ENCODE results near the gene ST8SIA6. TPM values are rescaled to one million over a fixed set of nuclear protein-coding genes. Genes with fewer than 3 reads are reported as not detected.

The ST8SIA6 gene
- total and polyA plus RNA-seq, 2 of the 8 experiments (the other 6 are each of a cell fraction or from before 2014, with no cell fraction given), result 0.70 to 1.1 TPM

- no peak overlapping the region for H2BK15ac ChIP-seq (ENCODE audit: low read length)
- H3K9me3 ChIP-seq (ENCODE audit: insufficient read depth in 2 of 2, low read depth in 1 of 2, low read length in 1 of 2), result 0 out of 4 replicates have a peak, but pooled peaks cover 0 to 2% of the 10 kb centered on the region in 2 experiments
- no peak overlapping the region for H2BK20ac ChIP-seq (ENCODE audit: low read length)
- H2BK5ac ChIP-seq (ENCODE audit: low read depth, low read length), result no peak overlapping the region
- H3K18ac ChIP-seq (ENCODE audit: extremely low read depth, low read length), result no peak overlapping the region
- H2AK5ac ChIP-seq (ENCODE audit: low read depth, low read length), result no peak overlapping the region
- no peaks in the 10 kb centered on the region for H3K4me1 ChIP-seq (replicated peaks in 1 of 4; ENCODE audit: control insufficient read depth in 3 of 4, insufficient read depth in 4 of 4, low read length in 3 of 4)
- no peak overlapping the region for H3K56ac ChIP-seq (replicated peaks; ENCODE audit: insufficient read length, low read depth, low read length)
- no peak overlapping the region for H2BK120ac ChIP-seq (replicated peaks; ENCODE audit: low read depth, low read length)
- no peaks in the 10 kb centered on the region for H3K23me2 ChIP-seq (ENCODE audit: low read depth, low read length)
- H4K91ac ChIP-seq (replicated peaks; ENCODE audit: insufficient read length, low read length), result no peak overlapping the region
- H3K27me3 ChIP-seq (replicated peaks in 1 of 4; ENCODE audit: control insufficient read depth in 3 of 4, extremely low read depth in 1 of 4, insufficient read depth in 3 of 4, low read length in 3 of 4), result peaks cover 0 to 1% (median 0%) of the 10 kb centered on the region in 4 experiments; a peak in 1 of 7 replicates
- no peak overlapping the region for H4K8ac ChIP-seq (ENCODE audit: extremely low read depth, insufficient read depth, low read length)
- WGBS, 2 experiments (ENCODE audit: extremely low coverage in 1 of 2, insufficient coverage in 1 of 2, insufficient read length in 1 of 2, insufficient replicate concordance in 2 of 2, low coverage in 1 of 2, low lambda C conversion rate in 2 of 2, missing lambda C conversion rate in 1 of 2), result 82% methylated on average over 1 of the region's 1 CpG; no CpG with 5 or more reads in 1 of the 2 experiments
- H4K20me1 ChIP-seq (replicated peaks in 1 of 2; ENCODE audit: control insufficient read depth in 1 of 2, insufficient read depth in 2 of 2, low read length in 2 of 2), result no peaks in the 10 kb centered on the region
- no peak overlapping the region for H3K9ac ChIP-seq (replicated peaks in 1 of 4; ENCODE audit: extremely low read depth in 1 of 4, low read depth in 3 of 4, low read length in 3 of 4)
- H3K79me1 ChIP-seq (ENCODE audit: low read depth, low read length), result no peaks in the 10 kb centered on the region
- ChIA-PET POLR2A (ENCODE audit: partially characterized antibody) (no interaction called here), CTCF (ENCODE audit: partially characterized antibody) (interaction anchor here (0.6 to 7.6 kb wide), 3 partner anchors 12 to 16 kb away, joined by 4 to 93 read pairs (median 4); no protein-coding TSS in a partner anchor)
- H2BK12ac ChIP-seq (ENCODE audit: low read depth, low read length), result no peak overlapping the region
- no peak overlapping the region for H3K4me2 ChIP-seq (ENCODE audit: insufficient read depth in 1 of 2, low read depth in 2 of 2, low read length in 2 of 2)
- H3K4me3 ChIP-seq (ENCODE audit: extremely low read depth in 1 of 4, insufficient read depth in 2 of 4, low read depth in 3 of 4, low read length in 4 of 4), result no peak overlapping the region
- H3K36me3 ChIP-seq (ENCODE audit: control insufficient read depth in 2 of 4, insufficient read depth in 4 of 4, low read length in 3 of 4), result no peaks in the 10 kb centered on the region
- DNase-seq (ENCODE audit: low read depth in 1 of 2, low spot score in 2 of 2) (no peak), FAIRE-seq (no peak)
- H3K23ac ChIP-seq (ENCODE audit: insufficient read length), result no peak overlapping the region
- no peak overlapping the region for H3K14ac ChIP-seq (ENCODE audit: insufficient read length)
- no peak overlapping the region for H3K27ac ChIP-seq (ENCODE audit: low read depth, low read length)
- no peaks in the 10 kb centered on the region for H3K79me2 ChIP-seq (ENCODE audit: control insufficient read depth in 1 of 2, insufficient read depth in 2 of 2, low read length in 2 of 2)
- H3K4ac ChIP-seq (replicated peaks; ENCODE audit: insufficient read length, low read depth, low read length), result no peak overlapping the region
- H4K5ac ChIP-seq (ENCODE audit: insufficient read length, low read depth, low read length), result no peak overlapping the region
- no peak overlapping the region for H2AFZ ChIP-seq (ENCODE audit: low read length)
Observed at GRCh38 chr10:17365402-17365801, 89.0 kb downstream of the ST8SIA6 start.

All from H1 (cell line).